ENCODE results near the gene UNCX. TPM values are rescaled to one million over a fixed set of nuclear protein-coding genes. Genes with fewer than 3 reads are reported as not detected.

The UNCX gene
- total and polyA plus RNA-seq, 2 experiments from 2014 or later, result not detected

DNA sequence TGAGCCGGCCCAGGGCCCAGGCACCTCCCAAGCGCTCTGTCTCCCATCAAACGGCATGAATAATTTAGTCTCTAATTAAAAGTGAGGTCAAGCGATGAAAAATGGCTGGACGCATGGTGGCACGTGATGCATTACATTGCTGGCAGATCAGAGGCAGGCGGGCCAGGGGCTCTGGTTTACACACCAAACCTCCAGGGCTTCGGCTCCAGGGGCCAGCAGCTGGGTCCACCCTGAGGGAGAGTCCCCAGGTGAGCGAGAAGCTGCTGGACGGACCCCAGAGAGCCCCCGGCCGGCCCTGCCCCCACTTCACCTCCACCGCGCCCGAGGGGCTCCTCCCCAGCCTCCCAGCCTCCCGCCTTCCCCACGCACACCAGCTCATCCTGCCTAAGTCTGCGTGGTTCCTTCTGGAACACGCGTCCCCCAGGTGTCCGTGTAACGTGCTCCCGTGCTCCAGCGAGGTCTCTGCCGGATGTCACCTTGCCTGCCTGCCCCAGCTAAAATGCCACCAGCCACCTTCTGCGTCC, 23.2 kb downstream of the UNCX start:
- WGBS, 2 experiments (ENCODE audit: low coverage in 1 of 2, low lambda C conversion rate in 2 of 2, missing lambda C conversion rate in 2 of 2), result 23 to 28% methylated on average over 19 to 26 of the region's 26 CpGs
- Histone ChIP-seq H3K79me2 (ENCODE audit: insufficient read depth) (no peaks in the 10 kb centered on the region), H3K27me3 (replicated peaks; ENCODE audit: insufficient read depth) (peaks cover 70% of the 10 kb centered on the region), H3K9me3 (ENCODE audit: low read depth) (no peaks in the 10 kb centered on the region), H3K4me3 (no peak overlapping the region), H3K27ac (no peak overlapping the region), H2AFZ (no peak overlapping the region), H3K4me2 (ENCODE audit: unreplicated experiment) (no peak overlapping the region), H3K4me1 (ENCODE audit: insufficient read depth) (no peaks in the 10 kb centered on the region), H3K9me2 (ENCODE audit: insufficient read depth) (no peaks in the 10 kb centered on the region), H3F3A (ENCODE audit: insufficient read depth) (no peaks in the 10 kb centered on the region), H3K9ac (no peak overlapping the region), H3K36me3 (ENCODE audit: low read depth) (no peaks in the 10 kb centered on the region), H4K20me1 (ENCODE audit: insufficient read depth) (no peaks in the 10 kb centered on the region)
- TF ChIP-seq EZH2 (IDR thresholded peaks at IDR 0.05; ENCODE audit: insufficient read depth, poor library complexity, severe bottlenecking), result no peak
- TF ChIP-seq EZH2phosphoT487 (IDR thresholded peaks at IDR 0.05; ENCODE audit: insufficient read depth, low read depth), result no peak
- in situ Hi-C loops (cut with MboI), result no loop called here
- no peak for DNase-seq

DNA sequence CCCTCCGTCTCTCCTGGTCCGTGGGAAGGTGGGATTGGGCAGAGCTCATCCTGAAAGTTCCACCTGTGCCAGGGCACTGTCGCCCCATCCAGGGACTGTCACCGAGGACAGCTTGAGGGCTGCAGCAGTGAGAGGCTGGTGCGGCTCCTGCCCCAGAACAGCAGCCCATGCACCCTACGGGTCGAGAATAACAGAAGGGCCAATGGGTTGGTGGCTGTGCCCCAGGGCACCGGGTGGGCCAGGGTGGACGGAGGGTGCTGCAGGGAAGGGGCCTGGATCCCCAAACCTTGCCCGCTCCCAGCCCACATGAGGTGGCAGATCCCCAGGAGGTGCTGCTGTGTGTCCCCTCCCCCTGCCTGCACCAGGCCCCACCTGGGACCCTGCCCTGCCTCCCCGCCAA, 23.9 kb downstream of the UNCX start:
- H3K4me3 ChIP-seq, result no peak overlapping the region
- no peaks in the 10 kb centered on the region for H3K36me3 ChIP-seq (ENCODE audit: low read depth)
- H3F3A ChIP-seq (ENCODE audit: insufficient read depth), result no peaks in the 10 kb centered on the region
- H3K27me3 ChIP-seq (replicated peaks; ENCODE audit: insufficient read depth), result peaks cover 63% of the 10 kb centered on the region
- no peaks in the 10 kb centered on the region for H4K20me1 ChIP-seq (ENCODE audit: insufficient read depth)
- no peak overlapping the region for H2AFZ ChIP-seq
- H3K4me2 ChIP-seq (ENCODE audit: unreplicated experiment), result no peak overlapping the region
- no peak overlapping the region for H3K27ac ChIP-seq
- H3K4me1 ChIP-seq (ENCODE audit: insufficient read depth), result no peaks in the 10 kb centered on the region
- no peaks in the 10 kb centered on the region for H3K9me3 ChIP-seq (ENCODE audit: low read depth)
- H3K79me2 ChIP-seq (ENCODE audit: insufficient read depth), result no peaks in the 10 kb centered on the region
- WGBS, 2 experiments (ENCODE audit: low coverage in 1 of 2, low lambda C conversion rate in 2 of 2, missing lambda C conversion rate in 2 of 2), result 46 to 55% methylated on average over 10 to 11 of the region's 11 CpGs
- no peak overlapping the region for H3K9ac ChIP-seq
- no peaks in the 10 kb centered on the region for H3K9me2 ChIP-seq (ENCODE audit: insufficient read depth)
- TF ChIP-seq EZH2phosphoT487 (IDR thresholded peaks at IDR 0.05; ENCODE audit: insufficient read depth, low read depth), result no peak
- TF ChIP-seq EZH2 (IDR thresholded peaks at IDR 0.05; ENCODE audit: insufficient read depth, poor library complexity, severe bottlenecking), result no peak
- DNase-seq, result no peak
- in situ Hi-C loops (cut with MboI), result no loop called here

DNA sequence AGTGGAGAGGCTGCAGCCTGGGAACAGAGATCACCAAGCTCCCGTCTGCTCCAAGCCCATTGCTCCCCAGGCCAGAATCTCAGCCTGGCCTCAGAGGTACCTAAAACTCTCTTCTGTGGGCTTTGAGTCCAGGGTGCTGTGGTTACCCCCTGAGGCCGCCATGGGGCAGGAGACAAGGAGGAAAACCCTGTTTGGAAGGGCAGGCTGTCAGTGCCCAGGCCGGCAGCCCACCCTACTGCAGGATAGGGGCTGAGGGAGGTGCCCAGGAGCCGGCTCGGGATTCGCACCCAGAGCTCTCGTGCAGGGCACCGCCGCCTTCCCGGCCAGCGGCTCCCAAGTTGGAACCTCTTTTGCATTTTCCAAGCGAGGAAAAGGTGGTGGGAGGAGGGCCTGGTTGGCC, 24.5 kb downstream of the UNCX start:
- in situ Hi-C loops (cut with MboI), result no loop called here
- Histone ChIP-seq H3K27me3 (replicated peaks; ENCODE audit: insufficient read depth) (peaks cover 58% of the 10 kb centered on the region), H3K4me3 (no peak overlapping the region), H3K9me2 (ENCODE audit: insufficient read depth) (no peaks in the 10 kb centered on the region), H3K9me3 (ENCODE audit: low read depth) (no peaks in the 10 kb centered on the region), H3K4me2 (ENCODE audit: unreplicated experiment) (no peak overlapping the region), H3F3A (ENCODE audit: insufficient read depth) (no peaks in the 10 kb centered on the region), H3K27ac (no peak overlapping the region), H3K36me3 (ENCODE audit: low read depth) (no peaks in the 10 kb centered on the region), H3K79me2 (ENCODE audit: insufficient read depth) (no peaks in the 10 kb centered on the region), H3K4me1 (ENCODE audit: insufficient read depth) (no peaks in the 10 kb centered on the region), H3K9ac (no peak overlapping the region), H2AFZ (no peak overlapping the region), H4K20me1 (ENCODE audit: insufficient read depth) (no peaks in the 10 kb centered on the region)
- no peak for DNase-seq
- TF ChIP-seq EZH2phosphoT487 (IDR thresholded peaks at IDR 0.05; ENCODE audit: insufficient read depth, low read depth) (no peak), EZH2 (IDR thresholded peaks at IDR 0.05; ENCODE audit: insufficient read depth, poor library complexity, severe bottlenecking) (no peak)
- 52 to 57% methylated on average over 12 of the region's 12 CpGs for WGBS, 2 experiments (ENCODE audit: low coverage in 1 of 2, low lambda C conversion rate in 2 of 2, missing lambda C conversion rate in 2 of 2)

- H3K27me3 ChIP-seq (replicated peaks; ENCODE audit: insufficient read depth), result peaks cover 58% of the 10 kb centered on the region
- 27 to 28% methylated on average over 12 to 13 of the region's 13 CpGs for whole genome bisulfite sequencing, 2 experiments (ENCODE audit: low coverage in 1 of 2, low lambda C conversion rate in 2 of 2, missing lambda C conversion rate in 2 of 2)
Measured at GRCh38 chr7:1257863-1258262, 25.2 kb downstream of the UNCX start.

More at GRCh38 chr7:1257863-1258262, 25.2 kb downstream of the UNCX start:
- Histone ChIP-seq H3K36me3 (ENCODE audit: low read depth) (no peaks in the 10 kb centered on the region), H3K9me2 (ENCODE audit: insufficient read depth) (no peaks in the 10 kb centered on the region), H2AFZ (no peak overlapping the region), H3K4me3 (no peak overlapping the region), H3K9me3 (ENCODE audit: low read depth) (no peaks in the 10 kb centered on the region), H3F3A (ENCODE audit: insufficient read depth) (no peaks in the 10 kb centered on the region), H4K20me1 (ENCODE audit: insufficient read depth) (no peaks in the 10 kb centered on the region), H3K4me1 (ENCODE audit: insufficient read depth) (no peaks in the 10 kb centered on the region), H3K4me2 (ENCODE audit: unreplicated experiment) (no peak overlapping the region), H3K9ac (no peak overlapping the region), H3K79me2 (ENCODE audit: insufficient read depth) (no peaks in the 10 kb centered on the region), H3K27ac (no peak overlapping the region)
- in situ Hi-C loops (cut with MboI), result no loop called here
- TF ChIP-seq EZH2 (IDR thresholded peaks at IDR 0.05; ENCODE audit: insufficient read depth, poor library complexity, severe bottlenecking) (no peak), EZH2phosphoT487 (IDR thresholded peaks at IDR 0.05; ENCODE audit: insufficient read depth, low read depth) (no peak)
- DNase-seq, result no peak

Measured in GM23248 (cell line).